Muscle of back (tissue), 11 donors: ENCODE results near the gene TESMIN. TPM values are rescaled to one million over a fixed set of nuclear protein-coding genes. Genes with fewer than 3 reads are reported as not detected.

ENCODE experiments used
- DNase-seq, 3 donors: peaks; one replicate each; pipeline versions ENCODE4 v3.0.0 to v3.0.0-alpha.2; 2013
- polyA plus RNA-seq, 10 donors: library from polyadenylated mRNA; unstranded; fragments of 120-200 nt; gene quantifications; one replicate each; pipeline ENCODE4 v1.2.1, GENCODE V29; 2013; ENCODE audit not compliant: insufficient read length in 10 of 10

Gene TESMIN
- polyA plus RNA-seq, 10 donors = 0.27 to 1.7 (median 0.56) TPM

DNA sequence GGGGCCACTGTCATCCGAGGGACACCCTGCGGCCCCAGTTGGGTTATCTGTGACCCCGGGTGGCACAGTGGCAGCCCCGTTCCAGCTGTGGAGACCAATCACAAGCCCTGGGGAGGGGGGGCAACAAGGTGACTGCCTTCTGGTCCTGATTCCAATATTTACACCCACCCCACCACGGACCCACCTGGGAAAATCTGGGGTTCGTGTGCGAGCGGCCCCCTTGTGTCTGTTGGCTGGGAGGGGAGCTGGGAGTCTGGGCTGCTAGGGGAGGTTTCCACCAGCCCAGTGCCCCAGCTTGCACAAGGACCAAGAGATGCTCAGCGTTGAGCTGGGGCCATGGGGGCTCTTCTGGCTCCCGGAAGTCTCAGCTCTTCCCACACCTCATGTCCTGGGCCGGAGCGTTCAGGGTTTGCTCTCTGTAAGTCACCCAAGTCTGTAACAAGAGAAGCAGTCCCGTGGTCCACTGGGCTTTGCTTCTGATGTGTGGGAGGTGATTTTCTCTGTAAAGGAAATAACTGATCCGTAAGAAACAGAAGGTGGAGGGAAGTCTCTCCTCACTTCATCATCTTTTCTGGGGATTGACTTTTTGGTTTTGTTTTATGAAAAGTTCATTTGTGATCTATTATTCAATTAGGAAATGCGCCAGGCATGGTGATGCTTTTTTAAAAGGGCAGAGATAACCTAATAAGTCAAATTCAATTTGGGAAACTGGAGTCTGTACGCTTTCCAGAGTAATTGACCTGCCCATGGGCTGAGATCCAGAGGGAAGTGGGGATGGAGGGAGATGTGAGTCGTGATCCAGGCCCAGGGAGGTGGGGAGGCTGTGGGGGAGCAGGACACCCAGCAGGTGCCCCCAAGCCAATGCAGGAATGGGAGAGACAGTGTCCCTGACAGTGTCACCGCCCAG is 89.4 kb downstream of the TESMIN start:
- no peak for DNase-seq

DNA sequence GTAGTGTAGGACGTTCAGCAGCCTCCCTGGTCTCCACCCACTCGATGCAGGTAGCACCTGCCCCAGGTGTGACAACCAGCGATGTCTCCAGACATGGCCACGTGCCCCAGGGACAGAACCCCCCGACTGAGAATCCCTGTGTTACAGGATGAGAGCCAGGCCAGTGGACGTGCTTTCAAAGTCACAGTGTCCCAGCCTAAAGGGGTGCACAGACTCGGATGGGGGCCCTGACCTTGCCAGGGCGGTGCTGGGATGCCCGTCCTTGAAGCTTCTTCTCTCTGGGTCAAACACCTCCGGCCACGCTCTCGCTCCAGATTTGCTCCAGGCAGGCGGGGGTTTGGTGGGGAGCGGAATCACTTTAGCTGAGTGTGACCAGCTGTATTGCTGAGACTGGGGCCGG is 90.3 kb downstream of the TESMIN start:
- no peak for DNase-seq

DNA sequence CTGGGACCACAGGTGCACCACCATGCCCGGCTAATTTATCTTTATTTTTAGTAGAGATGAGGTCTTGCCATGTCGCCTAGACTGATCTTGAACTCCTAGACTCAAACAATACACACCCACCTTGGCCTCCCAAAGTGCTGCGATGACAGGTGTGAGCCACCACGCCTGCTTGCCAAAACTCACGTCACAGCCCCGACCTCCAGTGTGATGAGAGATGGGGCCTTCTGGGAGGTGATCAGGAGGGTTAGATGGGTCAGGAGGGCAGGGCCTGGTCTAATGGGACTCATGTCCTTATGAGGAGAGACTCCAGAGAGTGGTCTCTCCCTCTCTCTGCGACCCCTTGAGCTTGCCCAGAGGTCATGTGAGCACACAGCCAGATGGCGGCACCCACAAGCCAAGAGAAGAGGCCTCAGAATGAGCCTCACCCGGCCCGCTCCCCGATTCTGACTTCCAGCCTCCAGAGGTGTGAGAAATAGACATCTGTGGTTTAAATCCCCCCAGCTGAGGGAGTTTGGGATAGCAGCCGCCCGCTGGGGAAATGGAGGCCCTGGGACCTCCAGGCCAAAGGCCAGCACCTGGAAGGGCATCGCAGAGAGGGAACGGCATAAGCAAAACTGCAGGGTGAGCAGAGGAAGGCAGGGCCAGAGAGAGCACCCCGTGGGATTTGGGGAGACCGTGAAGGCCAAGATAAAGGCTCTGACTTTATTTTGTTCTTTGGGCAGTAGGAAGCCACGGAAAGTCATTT is 91.1 kb downstream of the TESMIN start:
- no peak for DNase-seq

DNA sequence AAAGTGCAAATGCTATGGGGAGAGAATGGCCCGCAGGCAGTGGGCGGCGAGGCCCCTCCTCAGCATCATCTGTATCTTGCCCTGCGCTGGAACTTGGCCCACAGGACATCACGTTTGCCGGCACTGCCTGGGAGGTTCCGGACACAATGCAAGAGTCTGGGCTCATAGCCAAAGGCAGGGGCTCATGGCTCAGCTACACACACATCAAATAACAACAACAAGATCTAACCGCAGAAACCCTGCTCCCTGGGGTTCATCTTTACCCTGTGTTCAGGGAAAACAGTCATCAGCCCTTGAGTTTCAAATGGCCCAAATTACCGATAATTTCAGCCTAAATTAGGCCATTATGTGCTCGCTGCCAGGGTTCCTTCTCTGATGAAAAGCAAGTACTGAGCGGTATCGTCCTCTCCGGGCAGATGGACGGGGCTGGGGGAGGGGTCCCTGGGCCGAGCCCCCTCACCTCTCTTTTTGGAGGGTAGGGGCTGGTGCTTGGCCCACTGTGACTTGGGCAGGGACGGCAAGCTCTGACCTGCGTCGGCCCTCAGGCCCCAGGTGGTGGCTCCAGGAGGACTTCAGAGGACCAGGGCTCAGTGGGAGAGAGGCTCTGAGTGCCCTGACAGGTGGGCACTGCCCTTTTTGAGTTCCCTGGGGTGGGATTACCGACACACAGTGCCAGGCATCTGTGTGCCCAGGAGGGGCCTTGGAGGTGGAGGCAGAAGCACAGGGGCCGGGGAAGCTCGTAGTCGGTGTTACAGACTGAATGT is 92.0 kb downstream of the TESMIN start:
- DNase-seq = peak; percentile 78 to 86 (median 85)

- DNase-seq = peak; percentile 1 to 51 (median 8)
Measured at GRCh38 chr11:68658661-68659060, 92.7 kb downstream of the TESMIN start.

- DNase-seq = no peak
Measured at GRCh38 chr11:68658097-68658496, 93.2 kb downstream of the TESMIN start.

Other genes with a start within 250 kb of the TESMIN start
- 1 to 10 TPM in 1 of 10 donors, under 1 TPM in 6, not detected in 3; 0.36 to 1.3 (median 0.51) TPM for gene GAL, start 67.0 kb downstream of the TESMIN start, polyA plus RNA-seq
- gene CPT1A, start 90.4 kb upstream of the TESMIN start, polyA plus RNA-seq = 10 to 100 TPM; 10.1 to 13.7 (median 11.8) TPM
- 10 to 100 TPM; 36.1 to 57.3 (median 47.5) TPM for gene MRPL21, start 152.3 kb upstream of the TESMIN start, polyA plus RNA-seq
- gene IGHMBP2, start 152.4 kb upstream of the TESMIN start, polyA plus RNA-seq = 10 to 100 TPM; 10.5 to 18.1 (median 11.8) TPM
- gene MRGPRD, start 229.5 kb upstream of the TESMIN start, polyA plus RNA-seq = under 1 TPM in 2 of 10 donors, not detected in 8; 0.21 to 0.25 TPM